Occipital lobe (tissue), 2 donors: ENCODE measurements around the gene DCTN2. TPM values are rescaled to one million over a fixed set of nuclear protein-coding genes. Genes with fewer than 3 reads are reported as not detected.
"Not testable (repeated sequence)": the region's sequence is repeated elsewhere in the genome, so short reads cannot be mapped to it uniquely, and the experiment has no call there.

ENCODE experiments used
- DNase-seq: peaks from one replicate; lab custom pipeline; 2025; lab: John Stamatoyannopoulos, UW
- total RNA-seq: library from RNA; depleted of rRNA; stranded (reverse); fragments of >200 nt; gene quantifications from one replicate; pipeline ENCODE4 v1.2.3, GENCODE V29; 2014

DCTN2 gene
- total RNA-seq, 1 donor from 2014 or later, result 103 TPM

DNA sequence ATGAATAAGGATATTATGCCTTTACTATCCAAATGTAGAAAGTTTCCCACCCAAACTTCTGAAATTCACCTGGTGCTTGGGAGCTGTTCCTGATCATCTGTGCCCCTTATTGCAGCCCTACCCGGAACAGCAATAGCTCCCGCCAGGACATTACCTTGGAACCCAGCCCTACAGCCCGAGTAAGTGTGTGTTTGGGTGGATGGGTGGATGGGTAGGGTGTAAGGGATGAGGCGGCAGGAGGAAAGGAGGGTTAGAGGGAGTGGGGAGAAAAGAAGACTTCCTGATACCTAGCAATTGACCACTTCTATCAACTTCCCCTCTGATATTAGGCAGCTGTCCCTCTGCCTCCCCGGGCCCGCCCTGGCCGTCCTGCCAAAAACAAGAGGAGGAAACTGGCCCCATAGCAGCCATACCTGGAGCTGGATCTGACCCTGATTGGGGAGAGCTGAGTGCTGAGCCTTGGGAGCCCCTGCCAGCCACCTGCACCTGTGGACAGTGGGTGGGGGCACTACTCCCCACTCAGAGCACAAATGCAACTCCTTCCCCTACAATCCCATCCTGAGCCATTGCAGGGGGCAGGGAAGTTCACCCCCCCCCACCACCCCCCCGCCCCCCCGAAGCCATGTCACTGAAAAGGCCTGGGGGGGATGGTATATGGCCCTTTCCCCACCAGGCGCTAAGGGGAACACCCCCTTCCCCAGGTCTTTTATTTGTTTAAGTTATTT, 18.0 kb downstream of the DCTN2 start:
- DNase-seq, result no peak

- no peak for DNase-seq
Observed at GRCh38 chr12:57528176-57528575, 18.8 kb downstream of the DCTN2 start.

DNA sequence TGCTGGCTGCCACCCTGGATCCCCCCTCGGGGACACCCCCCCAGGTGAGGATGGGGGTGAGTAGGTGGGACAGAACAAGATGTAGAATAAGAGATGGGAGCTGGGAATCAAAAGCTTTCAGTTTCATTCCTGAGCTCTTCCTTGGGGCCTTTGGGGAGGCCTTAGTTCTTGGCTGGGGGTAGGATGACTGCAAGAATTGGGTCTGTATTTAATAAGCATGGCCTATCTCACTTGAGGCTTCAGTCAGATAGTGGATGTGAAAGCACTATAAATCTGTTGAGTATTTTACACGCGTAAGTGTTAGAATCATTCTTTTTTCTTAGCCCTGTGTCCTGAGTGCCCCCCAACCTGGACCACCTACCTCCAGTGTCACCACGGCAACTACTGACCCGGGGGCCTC, 19.8 kb downstream of the DCTN2 start:
- no peak for DNase-seq

DNA sequence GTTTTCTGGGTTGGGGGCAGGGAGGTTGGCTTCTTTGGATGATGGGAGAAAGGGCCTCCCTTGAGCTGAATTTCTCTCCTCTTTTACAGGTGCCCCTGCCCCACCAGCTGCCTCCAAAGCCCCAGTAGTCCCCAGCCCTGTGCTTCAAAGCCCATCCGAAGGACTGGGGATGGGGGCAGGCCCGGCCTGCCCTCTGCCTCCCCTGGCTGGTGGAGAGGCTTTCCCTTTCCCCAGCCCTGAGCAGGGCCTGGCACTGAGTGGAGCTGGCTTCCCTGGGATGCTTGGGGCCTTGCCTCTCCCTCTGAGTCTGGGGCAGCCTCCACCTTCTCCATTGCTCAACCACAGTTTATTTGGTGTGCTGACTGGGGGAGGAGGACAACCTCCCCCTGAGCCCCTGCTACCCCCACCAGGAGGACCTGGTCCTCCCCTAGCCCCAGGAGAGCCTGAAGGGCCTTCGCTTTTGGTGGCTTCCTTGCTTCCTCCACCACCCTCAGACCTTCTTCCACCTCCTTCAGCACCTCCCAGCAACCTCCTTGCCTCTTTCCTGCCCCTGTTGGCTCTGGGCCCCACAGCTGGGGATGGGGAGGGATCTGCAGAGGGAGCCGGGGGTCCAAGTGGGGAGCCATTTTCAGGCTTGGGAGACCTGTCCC, 20.4 kb downstream of the DCTN2 start:
- no peak for DNase-seq

GRCh38 chr12:57525615-57526383, 21.2 kb downstream of the DCTN2 start:
- no peak for DNase-seq

- no peak for DNase-seq
Observed at GRCh38 chr12:57524814-57525614, 22.0 kb downstream of the DCTN2 start.

GRCh38 chr12:57523706-57524614, 23.0 kb downstream of the DCTN2 start:
- DNase-seq, result no peak

DNA sequence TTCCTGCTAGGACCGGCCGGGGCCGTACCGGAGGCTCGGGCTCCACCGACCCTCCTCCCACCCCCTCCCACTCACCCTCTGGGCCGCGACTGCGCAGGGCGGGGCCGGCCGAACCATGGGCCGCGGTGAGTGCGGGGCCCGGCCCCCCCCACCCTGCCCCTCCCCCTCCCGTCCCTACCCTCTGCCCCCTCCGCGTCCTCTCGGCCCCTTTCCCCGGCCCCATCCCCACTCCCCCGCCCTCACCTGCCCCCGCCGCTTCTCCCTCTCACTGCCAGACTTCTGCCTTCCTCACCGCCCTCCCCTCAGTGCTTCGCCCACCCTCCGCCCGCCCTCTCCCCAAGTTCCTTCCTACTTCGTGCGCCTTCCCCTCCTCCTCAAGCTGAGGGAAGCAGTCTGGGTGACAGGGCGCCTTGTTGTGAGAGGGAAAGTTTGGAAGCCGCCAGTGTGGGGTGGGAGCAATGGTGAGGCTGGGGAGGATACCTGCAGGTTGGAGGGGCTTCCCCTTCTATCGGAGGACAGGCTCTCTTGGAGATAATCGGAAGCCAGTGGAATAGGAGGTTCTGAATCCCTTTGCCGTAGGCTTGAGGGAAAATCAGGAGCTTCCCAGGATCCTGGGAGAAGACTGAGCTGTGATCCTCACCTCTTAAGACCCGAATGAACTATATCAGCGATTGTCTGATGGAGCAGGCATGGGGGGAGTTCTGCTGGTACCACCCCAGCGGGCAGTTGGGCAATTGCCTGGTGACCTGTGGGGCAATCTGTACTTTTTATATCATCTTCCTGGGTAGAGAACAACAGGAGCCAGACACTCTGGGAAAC, 23.9 kb downstream of the DCTN2 start:
- DNase-seq, result no peak

- DNase-seq, result peak; percentile 92
Observed at GRCh38 chr12:57522011-57522886, 24.7 kb downstream of the DCTN2 start, which contains the start of gene MBD6. MBD6 (plus strand) TSS chr12:57522824; CDS start chr12:57524304, 1,480 bp downstream.

DNA sequence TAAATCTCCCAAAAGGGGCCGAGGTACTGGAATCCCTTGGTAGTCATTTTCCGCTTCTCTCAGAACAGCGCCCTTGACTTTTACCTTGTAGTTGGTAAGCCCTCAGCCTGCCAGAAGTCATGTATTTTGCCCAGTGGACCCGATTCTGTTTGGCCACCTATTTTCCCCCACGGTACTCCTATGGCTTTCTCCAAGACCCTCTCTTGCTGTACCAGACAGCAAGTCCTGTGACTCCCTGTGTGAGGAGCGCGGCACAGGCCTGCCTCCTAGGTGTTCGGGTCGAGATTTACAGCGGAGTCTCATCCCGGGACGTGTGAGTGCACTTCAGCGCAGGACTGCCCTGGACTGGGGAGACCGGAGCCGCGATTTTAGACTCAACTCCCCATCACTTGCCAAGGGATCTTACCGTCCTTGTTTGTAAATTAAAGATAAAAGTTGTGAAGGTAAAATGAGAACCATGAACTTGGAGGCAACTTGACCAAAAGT, 25.4 kb downstream of the DCTN2 start:
- peak; percentile 17 for DNase-seq

- DNase-seq, result peak; percentile 98
Observed at GRCh38 chr12:57520053-57520818, 26.8 kb downstream of the DCTN2 start, which contains the start of gene DDIT3. DDIT3 (minus strand) TSS chr12:57520514; CDS start chr12:57517406, 3,108 bp downstream.

GRCh38 chr12:57519796-57520052, 27.3 kb downstream of the DCTN2 start:
- DNase-seq, result no peak

- no peak for DNase-seq
Observed at GRCh38 chr12:57518920-57519795, 27.8 kb downstream of the DCTN2 start.

DNA sequence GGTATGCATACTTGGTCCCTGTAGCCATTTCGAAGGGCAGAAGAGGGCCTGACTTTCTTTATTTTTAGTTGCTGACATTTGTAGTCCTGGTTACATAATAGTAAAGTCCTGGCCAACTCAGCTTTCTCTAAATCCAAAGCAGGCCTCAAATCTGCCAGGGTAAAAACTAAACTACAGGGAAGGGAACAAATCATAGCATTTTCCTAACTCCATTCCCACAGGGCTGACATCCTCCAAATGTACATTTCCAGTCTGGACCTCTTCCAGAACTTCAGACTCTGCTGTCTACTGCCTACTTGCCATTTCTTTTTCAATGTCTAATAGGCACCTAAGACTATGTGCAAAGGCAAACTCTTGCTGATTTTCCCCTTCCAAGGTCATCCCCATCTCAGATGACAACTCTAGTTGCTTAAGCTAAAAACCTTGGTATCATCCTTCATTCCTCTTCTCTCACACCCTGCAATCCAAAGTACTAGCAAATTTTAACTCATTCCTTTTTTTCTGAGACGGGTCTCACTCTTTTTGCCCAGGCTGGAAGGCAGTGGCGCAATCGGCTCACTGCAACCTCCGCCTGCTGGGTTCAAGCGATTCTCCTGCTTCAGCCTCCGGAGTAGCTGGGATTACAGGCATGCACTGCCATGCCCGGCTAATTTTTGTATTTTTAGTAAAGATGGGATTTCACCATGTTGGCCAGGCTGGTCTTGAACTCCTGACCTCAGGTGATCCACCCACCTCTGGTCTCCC, 28.6 kb downstream of the DCTN2 start:
- no peak for DNase-seq

DNA sequence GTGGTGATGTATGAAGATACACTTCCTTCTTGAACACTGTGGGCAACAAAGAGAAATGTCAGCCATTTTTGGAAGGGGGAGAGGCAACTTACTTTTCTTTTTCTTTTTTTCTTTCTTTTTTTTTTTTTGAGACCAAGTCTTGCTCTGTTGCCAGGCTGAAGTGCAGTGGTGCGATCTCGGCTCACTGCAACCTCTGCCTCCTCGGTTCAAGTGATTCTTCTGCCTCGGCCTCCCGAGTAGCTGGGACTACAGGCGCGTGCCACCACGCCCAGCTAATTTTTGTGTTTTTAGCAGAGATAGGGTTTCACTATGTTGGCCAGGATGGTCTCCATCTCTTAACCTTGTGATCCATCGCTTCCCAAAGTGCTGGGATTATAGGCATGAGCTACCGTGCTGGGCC, 29.3 kb downstream of the DCTN2 start:
- not testable (repeated sequence) for DNase-seq

DNA sequence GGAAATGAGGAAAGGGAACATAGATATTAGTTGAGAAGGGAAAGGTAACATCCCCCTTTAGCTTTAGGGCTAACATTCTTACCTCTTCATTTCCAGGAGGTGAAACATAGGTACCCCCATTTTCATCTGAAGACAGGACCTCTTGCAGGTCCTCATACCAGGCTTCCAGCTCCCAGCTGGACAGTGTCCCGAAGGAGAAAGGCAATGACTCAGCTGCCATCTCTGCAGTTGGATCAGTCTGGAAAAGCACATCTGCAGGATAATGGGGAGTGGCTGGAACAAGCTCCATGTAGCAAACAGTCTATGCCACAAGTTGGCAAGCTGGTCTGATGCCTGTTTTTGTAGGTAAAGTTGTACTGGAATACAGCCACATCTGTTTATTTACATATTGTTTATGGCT, 29.8 kb downstream of the DCTN2 start:
- DNase-seq, result no peak
